Left ventricle myocardium inferior (tissue), 1 donor: ENCODE results near the gene DCANP1. TPM values are rescaled to one million over a fixed set of nuclear protein-coding genes. Genes with fewer than 3 reads are reported as not detected.

ENCODE experiments used
- DNase-seq: peaks from one replicate; pipeline ENCODE4 v3.0.0-alpha.2; 2020
- H3K27ac ChIP-seq: fragments of 200-600 bp; replicated peaks from 2 replicates; pipeline ENCODE4 v1.8.0; 2021
- H3K27me3 ChIP-seq: fragments of 200-600 bp; 2 replicates; pipeline ENCODE4 v1.8.0; 2021; ENCODE audit warnings: low read depth
- H3K36me3 ChIP-seq: fragments of 200-600 bp; 2 replicates; pipeline ENCODE4 v1.8.0; 2021
- H3K4me1 ChIP-seq: fragments of 200-600 bp; 2 replicates; pipeline ENCODE4 v1.8.0; 2021
- H3K4me3 ChIP-seq: fragments of 200-600 bp; 2 replicates; pipeline ENCODE4 v1.8.0; 2021; ENCODE audit warnings: mild to moderate bottlenecking, moderate library complexity
- H3K9me3 ChIP-seq: fragments of 200-600 bp; replicated peaks from 2 replicates; pipeline ENCODE4 v1.8.0; 2021
- intact Hi-C: fragments of 100-400 bp; cut with micrococcal nuclease; formaldehyde crosslinking; loops from one replicate; pipeline ENCODE4 v1.11.0; 2022
- total RNA-seq: library from RNA; stranded (reverse); fragmentation: NEBNext Ultra II Directional; extraction: Animal tissue kit (Norgen Biotek cat#: 25700); gene quantifications from one replicate; pipeline ENCODE4 v1.2.1, GENCODE V29; 2021
- TF ChIP-seq, protein P1 (sequence below): fragments of 200-600 bp; IDR thresholded peaks from 2 replicates; pipeline ENCODE4 v1.8.0; 2021; ENCODE audit warnings: antibody characterized with exemption, mild to moderate bottlenecking, borderline replicate concordance
- donor health status: DM: no; HTN: yes; CAD: no; lungs with severe emphysema.

DCANP1 gene
- total RNA-seq, 1 donor from 2014 or later: not detected

DNA sequence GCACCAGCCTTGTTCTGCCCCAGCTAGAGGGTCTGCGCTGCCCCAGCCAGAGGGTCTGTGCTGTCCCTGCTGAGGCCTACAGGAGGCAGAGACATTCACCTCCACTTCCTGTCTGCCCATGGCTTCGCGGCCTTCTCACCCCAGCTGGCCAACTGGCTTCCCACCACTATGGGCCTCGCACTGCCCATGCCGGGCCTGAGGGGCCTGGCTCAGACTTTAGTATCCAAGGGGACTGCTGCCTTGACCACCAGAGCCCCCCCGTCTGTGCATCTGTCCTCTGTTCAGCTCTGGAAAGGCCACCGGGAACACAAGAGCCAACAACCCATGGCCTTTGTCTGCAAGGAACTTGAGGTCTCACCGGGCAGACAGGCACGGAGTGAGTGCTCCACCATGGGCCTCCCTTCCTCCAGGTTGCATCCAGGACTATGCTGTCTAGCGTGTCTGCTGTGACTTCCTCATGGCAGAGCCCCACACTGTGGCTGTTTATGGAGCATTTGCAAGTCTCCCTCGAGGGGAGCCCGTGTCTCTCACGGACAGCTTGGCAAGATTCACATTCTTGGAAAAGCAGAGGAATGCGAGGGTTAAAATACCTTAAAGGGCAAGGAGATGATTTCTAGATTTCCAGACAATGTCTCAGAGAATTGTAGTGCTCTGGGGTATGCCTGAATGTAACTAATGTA is 1.7 kb downstream of the DCANP1 start:
- Histone ChIP-seq H3K27me3 (peaks cover 26% of the 10 kb centered on the region), H3K36me3 (no peaks in the 10 kb centered on the region)
- TF ChIP-seq, protein P1, sequence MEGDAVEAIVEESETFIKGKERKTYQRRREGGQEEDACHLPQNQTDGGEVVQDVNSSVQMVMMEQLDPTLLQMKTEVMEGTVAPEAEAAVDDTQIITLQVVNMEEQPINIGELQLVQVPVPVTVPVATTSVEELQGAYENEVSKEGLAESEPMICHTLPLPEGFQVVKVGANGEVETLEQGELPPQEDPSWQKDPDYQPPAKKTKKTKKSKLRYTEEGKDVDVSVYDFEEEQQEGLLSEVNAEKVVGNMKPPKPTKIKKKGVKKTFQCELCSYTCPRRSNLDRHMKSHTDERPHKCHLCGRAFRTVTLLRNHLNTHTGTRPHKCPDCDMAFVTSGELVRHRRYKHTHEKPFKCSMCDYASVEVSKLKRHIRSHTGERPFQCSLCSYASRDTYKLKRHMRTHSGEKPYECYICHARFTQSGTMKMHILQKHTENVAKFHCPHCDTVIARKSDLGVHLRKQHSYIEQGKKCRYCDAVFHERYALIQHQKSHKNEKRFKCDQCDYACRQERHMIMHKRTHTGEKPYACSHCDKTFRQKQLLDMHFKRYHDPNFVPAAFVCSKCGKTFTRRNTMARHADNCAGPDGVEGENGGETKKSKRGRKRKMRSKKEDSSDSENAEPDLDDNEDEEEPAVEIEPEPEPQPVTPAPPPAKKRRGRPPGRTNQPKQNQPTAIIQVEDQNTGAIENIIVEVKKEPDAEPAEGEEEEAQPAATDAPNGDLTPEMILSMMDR: no peak

DNA sequence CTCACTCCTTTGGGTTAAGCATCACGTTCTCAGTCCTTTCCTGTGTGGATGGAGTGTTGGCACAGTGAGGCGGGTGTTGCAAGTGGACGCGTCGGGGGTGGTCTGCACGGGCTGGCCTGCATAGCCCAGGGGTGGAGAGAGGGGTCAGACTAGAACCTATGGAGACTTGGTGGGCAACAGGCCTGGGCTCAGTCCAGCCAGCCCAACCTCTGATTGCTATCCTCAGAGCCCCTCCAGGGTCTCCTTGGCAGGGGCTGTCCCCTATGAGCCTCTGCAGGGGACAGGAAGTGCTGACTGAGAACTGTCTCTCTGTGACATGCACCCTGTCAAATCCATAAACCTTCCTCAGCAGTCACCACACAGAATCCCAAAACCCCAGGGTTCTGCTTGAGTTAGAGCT is 2.3 kb downstream of the DCANP1 start:
- no peaks in the 10 kb centered on the region for H3K9me3 ChIP-seq
- no peak overlapping the region for H3K27ac ChIP-seq
- no peak for DNase-seq
- H3K4me3 ChIP-seq: no peak overlapping the region
- H3K4me1 ChIP-seq: peaks cover 9% of the 10 kb centered on the region
- intact Hi-C loops: no loop called here
- TF ChIP-seq, protein P1: no peak
- no peaks in the 10 kb centered on the region for H3K36me3 ChIP-seq
- H3K27me3 ChIP-seq: peaks cover 25% of the 10 kb centered on the region

More for the DNA sequence above, 1.7 kb downstream of the DCANP1 start:
- peaks cover 9% of the 10 kb centered on the region for H3K4me1 ChIP-seq
- no peak overlapping the region for H3K27ac ChIP-seq
- no peak for DNase-seq
- intact Hi-C loops: no loop called here
- H3K4me3 ChIP-seq: no peak overlapping the region
- no peaks in the 10 kb centered on the region for H3K9me3 ChIP-seq

DNA sequence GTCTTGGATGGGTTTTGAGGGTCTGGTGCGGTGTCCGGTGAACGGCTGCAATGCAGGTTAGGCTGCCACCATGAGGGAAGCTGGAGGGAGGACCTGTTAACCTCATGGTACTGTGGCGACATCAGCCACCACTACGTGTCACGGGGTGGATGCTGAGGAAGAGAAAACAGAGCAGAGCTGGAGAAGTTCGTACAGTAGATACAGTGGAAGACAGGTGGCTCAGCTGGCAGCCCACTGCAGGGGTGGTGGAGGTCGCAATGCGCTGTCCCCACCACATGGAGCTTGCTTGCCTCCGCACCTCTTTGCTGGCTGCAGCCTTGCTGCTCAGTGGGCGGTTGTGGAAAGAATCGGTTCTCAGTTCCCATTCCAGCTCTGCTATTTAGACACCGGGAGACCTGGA is 2.8 kb downstream of the DCANP1 start:
- H3K4me1 ChIP-seq: peaks cover 9% of the 10 kb centered on the region
- no peak overlapping the region for H3K4me3 ChIP-seq
- DNase-seq: no peak
- no peak overlapping the region for H3K27ac ChIP-seq
- intact Hi-C loops: no loop called here
- no peaks in the 10 kb centered on the region for H3K36me3 ChIP-seq
- H3K27me3 ChIP-seq: peaks cover 20% of the 10 kb centered on the region
- TF ChIP-seq, protein P1: no peak
- H3K9me3 ChIP-seq: no peaks in the 10 kb centered on the region

DNA sequence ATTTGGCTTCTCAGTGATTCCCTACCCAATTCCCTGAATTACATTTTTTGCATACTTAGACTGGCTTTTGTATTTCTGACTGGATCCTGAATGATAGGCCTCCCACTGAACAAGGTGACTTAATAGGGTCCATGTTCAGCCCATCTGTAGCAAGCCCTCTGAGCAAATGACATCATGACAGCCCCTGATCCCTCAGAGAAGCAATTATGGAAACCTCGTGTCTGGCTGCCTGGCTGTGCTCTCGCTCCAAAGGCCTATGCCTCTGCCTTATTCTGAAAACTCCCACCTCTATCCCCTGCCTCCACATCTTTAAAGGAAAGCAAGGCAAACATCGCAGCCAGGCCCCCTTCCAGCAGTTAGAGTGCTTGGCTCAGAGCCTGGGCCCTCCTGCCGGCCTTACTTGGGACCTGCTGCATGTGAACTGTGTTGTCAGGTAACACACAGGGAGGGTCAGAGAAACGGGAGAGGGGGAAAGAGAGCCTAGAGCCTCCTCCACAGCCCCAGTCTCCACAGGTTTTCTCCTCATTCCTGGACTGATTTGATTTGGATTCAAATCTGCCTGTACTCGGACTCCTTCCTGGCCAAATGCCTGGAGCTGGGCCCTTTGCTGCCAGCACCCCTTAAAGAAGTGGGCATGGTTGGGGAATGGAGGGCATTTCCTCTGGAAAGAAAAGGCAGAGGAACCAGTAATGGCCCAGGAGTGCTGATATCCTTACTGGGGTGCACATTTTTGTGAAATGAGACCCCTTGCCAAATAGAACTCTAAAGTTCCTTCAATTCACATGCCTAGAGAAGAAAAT is 3.8 kb downstream of the DCANP1 start:
- H3K27me3 ChIP-seq: peaks cover 15% of the 10 kb centered on the region
- intact Hi-C loops: no loop called here
- peaks cover 13% of the 10 kb centered on the region for H3K4me1 ChIP-seq
- H3K36me3 ChIP-seq: no peaks in the 10 kb centered on the region
- no peak overlapping the region for H3K4me3 ChIP-seq
- DNase-seq: no peak
- TF ChIP-seq, protein P1: peak; percentile 18
- H3K9me3 ChIP-seq: no peaks in the 10 kb centered on the region
- H3K27ac ChIP-seq: no peak overlapping the region

DNA sequence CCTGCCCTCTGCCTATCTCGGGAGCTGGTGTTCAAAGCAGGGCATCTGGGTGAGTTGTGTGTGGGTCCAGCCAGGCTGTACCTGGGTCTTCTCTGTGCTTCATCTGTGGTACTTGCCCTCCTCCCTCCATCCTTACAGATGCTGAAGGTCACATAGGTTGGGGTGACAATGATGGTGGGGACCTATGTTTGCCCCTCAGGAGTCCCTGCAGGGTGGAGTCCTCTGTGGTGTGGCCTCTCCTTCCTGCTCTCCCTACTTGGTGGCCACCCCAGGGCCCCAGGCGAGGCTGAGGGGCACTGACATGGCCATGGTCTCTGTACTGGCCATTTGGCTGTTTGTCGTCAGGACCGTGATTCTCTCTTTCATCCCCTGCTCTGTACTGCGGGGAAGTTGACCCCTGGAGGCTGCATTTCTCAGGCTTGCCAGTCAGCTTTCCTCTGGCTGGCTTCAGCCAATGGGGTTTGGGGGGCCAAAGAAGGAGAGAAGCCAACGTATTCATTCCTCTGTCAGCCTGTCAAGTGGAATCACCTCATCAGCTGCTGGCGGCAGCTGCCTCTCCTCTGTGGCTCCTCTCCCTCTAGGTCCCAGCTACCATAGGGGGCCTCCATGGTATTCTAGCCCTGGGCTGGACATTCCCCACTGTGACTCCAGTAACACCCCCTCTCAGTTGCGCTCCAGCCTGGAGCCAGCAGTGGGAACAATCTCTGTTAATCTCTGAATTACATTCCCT is 4.6 kb downstream of the DCANP1 start:
- H3K27ac ChIP-seq: no peak overlapping the region
- no peaks in the 10 kb centered on the region for H3K9me3 ChIP-seq
- peaks cover 21% of the 10 kb centered on the region for H3K4me1 ChIP-seq
- no peak overlapping the region for H3K4me3 ChIP-seq
- no peaks in the 10 kb centered on the region for H3K36me3 ChIP-seq
- DNase-seq: no peak
- peaks cover 10% of the 10 kb centered on the region for H3K27me3 ChIP-seq
- intact Hi-C loops: no loop called here
- TF ChIP-seq, protein P1: no peak
